Brain microvascular endothelial cell (primary cell): ENCODE data around the gene RIPK3.

Experiments
- DNase-seq: peaks from one replicate; pipeline ENCODE4 v3.0.0-alpha.2; 2020
- H3K27ac ChIP-seq: fragments of 250-450 bp; sonication (Bioruptor Pico); 2 replicates; pipeline ENCODE4 v1.5.1; 2020; ENCODE audit warnings: mild to moderate bottlenecking, moderate library complexity
- H3K27me3 ChIP-seq: fragments of 250-450 bp; sonication (Bioruptor Pico); replicated peaks from 2 replicates; pipeline ENCODE4 v1.5.1; 2020; ENCODE audit warnings: mild to moderate bottlenecking
- H3K36me3 ChIP-seq: fragments of 250-450 bp; sonication (Bioruptor Pico); replicated peaks from 2 replicates; pipeline ENCODE4 v1.5.1; 2020; ENCODE audit warnings: mild to moderate bottlenecking
- H3K4me3 ChIP-seq: 2 replicates; pipeline ENCODE4 v1.5.1; 2011; ENCODE audit warnings: low read depth, mild to moderate bottlenecking, control low read depth, low read length, moderate library complexity
- CTCF ChIP-seq: IDR thresholded peaks from 2 replicates; pipeline ENCODE4 v1.5.1; 2011; ENCODE audit warnings: low read depth, mild to moderate bottlenecking, moderate library complexity, low read length, control low read depth, inconsistent platforms; ENCODE audit errors: missing control alignments
- in situ Hi-C: cut with HindIII; loops from 2 replicates; pipeline ENCODE4 v1.10.0; 2017; ENCODE audit warnings: low sequenced_read_pairs, low pct_ligation_motif_present

RIPK3 gene

DNA sequence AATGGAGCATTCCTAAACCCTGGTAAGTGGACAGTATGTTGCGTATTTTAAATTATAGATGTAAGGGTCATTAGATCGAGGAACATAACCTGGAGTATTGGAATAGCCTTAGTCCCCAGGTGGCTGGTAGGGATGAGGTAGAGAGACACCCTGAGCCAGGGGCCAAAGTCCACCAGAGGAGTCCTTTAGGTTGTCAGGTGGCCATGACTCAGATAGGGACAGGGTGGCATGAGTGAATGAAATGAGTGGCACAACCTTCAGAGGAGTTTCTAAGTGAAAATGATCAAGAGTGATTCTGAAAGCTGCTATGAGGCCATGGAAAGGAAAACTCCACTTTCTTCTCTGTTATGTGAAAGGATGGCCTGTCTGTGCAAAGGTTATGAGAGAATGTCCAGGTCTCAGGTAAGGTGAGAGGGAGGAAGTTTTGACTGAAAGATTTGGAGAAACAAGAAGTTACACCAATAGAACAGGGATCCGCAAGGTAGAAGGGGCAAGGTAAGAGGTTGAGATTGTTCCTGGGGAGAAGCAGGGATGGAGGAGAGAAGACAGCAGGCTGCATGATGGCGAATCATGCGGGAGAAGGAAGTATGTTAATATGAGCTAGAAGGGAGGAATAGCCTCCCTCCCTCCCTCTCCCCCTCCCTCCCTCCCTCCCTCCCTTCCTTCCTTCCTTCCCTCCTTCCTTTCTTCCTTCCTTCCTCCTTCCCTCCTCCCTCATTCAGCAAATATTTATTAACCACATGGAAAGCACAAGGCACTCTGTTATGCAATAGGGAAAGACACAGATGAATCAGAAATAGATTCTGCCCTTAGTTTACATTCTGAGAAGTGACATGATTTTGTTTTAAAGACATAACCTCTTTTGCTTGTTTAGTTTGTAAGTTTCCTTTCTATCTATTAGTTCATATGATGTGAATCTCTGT, 14.0 kb upstream of the RIPK3 start:
- Histone ChIP-seq H3K27ac (no peak overlapping the region), H3K27me3 (peaks cover 11% of the 10 kb centered on the region), H3K36me3 (no peaks in the 10 kb centered on the region), H3K4me3 (no peak overlapping the region)
- no peak for TF ChIP-seq CTCF
- in situ Hi-C loops = no loop called here
- DNase-seq = no peak

- H3K4me3 ChIP-seq = no peak overlapping the region
Observed at GRCh38 chr14:24351517-24351916, 11.7 kb upstream of the RIPK3 start.

DNA sequence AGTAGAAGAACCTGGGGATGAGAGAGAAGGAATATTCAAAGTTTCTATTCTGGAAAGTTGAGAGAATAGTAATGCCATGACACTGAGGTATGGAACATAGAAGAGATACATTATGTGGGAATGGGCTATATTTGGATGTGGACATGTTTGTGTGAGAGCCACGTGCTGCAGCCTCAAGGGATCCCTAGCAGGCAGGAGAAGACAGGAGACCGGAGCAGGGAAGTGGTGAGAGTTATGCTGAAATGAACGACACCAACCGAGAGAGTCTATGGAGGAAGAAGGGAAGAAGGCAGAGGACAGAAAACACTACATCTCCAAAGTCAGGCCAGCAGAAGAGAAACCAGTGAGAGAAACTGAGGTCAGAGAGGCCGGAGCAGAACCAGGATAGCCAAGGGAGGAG, 10.0 kb upstream of the RIPK3 start:
- no peak overlapping the region for H3K4me3 ChIP-seq
- H3K36me3 ChIP-seq = no peaks in the 10 kb centered on the region
- in situ Hi-C loops = no loop called here
- DNase-seq = no peak
- no peak overlapping the region for H3K27ac ChIP-seq
- H3K27me3 ChIP-seq = peaks cover 14% of the 10 kb centered on the region
- TF ChIP-seq CTCF = no peak

More at GRCh38 chr14:24351517-24351916, 11.7 kb upstream of the RIPK3 start:
- Histone ChIP-seq H3K27ac (no peak overlapping the region), H3K36me3 (no peaks in the 10 kb centered on the region), H3K27me3 (peaks cover 14% of the 10 kb centered on the region)
- DNase-seq = no peak
- in situ Hi-C loops = no loop called here
- peak; percentile 33 for TF ChIP-seq CTCF

DNA sequence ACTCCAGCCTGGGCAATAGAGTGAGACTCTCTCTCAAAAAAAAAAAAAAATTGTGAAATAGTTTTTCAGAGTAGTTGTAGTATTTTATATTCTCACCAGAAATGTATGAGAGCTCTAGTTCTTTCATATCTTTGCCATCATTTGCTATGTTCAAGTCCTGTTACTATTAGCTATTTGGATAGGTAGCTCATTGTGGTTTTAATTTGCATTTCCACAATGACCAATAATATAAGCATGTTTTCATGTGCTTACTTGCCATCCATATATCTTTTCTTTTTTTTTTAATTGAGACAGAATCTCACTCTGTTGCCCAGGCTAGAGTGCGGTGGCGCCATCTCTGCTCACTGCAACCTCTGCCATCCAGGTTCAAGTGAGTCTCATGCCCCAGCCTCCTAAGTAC, 8.4 kb upstream of the RIPK3 start:
- in situ Hi-C loops = no loop called here
- TF ChIP-seq CTCF = no peak

DNA sequence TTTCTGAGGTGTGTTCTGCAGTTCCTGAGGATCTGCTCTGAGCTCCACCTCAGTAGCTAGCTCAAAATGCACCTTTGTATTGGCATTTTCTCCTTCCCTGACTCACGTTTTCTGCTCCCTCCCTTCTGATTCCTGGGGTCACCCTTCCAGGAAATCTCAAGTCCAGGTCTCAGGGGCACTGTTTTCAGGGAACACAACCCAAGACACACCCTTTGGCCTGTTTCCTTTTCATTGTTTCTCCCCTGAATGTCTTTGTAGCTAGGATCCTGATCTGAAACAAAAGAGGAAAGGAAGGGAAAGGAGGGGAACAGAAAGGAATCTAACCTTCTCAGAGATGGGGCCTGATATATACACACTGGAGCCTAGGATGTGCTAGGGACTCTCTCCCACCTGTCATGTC, 7.3 kb upstream of the RIPK3 start:
- Histone ChIP-seq H3K27ac (no peak overlapping the region), H3K4me3 (no peak overlapping the region), H3K36me3 (no peaks in the 10 kb centered on the region), H3K27me3 (peaks cover 14% of the 10 kb centered on the region)
- in situ Hi-C loops = no loop called here
- TF ChIP-seq CTCF = no peak
- no peak for DNase-seq

More for the DNA sequence above, 8.4 kb upstream of the RIPK3 start:
- H3K27ac ChIP-seq = no peak overlapping the region
- no peak overlapping the region for H3K4me3 ChIP-seq
- DNase-seq = no peak
- H3K36me3 ChIP-seq = no peaks in the 10 kb centered on the region
- H3K27me3 ChIP-seq = peaks cover 14% of the 10 kb centered on the region
